ENCODE measurements around the gene GAD1. TPM values are rescaled to one million over a fixed set of nuclear protein-coding genes. Genes with fewer than 3 reads are reported as not detected.

GAD1 gene
- total and polyA plus RNA-seq, 4 experiments from 2014 or later = not detected

DNA sequence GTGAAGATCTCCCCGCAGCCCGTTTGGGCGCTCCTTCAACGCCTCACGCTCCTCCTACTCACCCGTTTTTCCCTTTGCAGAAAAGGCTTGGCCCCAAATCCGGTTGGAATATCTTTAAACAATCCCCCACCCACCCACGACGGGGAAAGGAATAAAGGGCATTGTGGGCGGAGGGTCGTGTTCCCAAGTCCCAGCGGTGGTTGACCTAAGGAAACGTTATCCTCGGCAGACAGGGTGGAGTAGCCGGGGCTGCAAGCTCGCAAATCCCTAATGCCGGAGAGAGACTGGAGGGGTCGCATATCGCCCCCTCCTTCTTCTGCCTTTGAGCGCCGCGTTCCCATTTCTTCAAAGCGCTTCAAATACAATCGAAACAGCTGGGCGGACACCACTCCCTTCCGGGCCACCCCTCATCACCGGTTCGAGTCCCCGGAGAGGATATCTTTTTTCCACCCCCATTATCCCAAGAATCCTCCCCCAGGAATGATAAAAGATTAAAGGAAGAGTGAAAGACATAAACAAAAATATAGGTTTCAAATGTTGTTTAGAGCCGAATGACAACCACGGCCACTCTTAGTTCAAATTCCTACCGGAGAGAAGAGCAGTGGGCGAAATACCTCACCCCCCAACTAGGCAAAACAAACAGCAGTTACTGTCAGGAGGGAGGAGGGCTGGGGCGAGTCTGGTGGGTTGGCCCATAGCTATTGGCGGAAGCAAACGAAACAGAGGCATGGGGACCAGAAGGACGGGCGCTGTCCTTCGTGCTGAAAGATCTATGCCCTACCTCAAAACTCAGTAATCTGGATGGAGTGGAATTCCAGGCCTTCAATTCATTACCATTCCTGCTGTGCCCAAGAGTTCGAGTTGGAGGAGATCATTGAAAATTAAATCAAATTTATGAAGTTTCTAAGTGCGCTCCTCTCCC, 2.8 kb upstream of the GAD1 start:
- peaks cover 51% of the 10 kb centered on the region for H3K27me3 ChIP-seq (ENCODE audit: insufficient read depth, low read length)
- ChIA-PET CTCF (ENCODE audit: partially characterized antibody) (interaction anchor here (0.7 to 6.0 kb wide), 24 partner anchors 8 to 489 kb away, joined by 3 to 144 read pairs (median 4); no protein-coding TSS in a partner anchor), POLR2A (ENCODE audit: partially characterized antibody) (interaction anchor here (1.5 kb wide), 1 partner anchor 405 kb away, joined by 3 read pairs; no protein-coding TSS in a partner anchor)
- Mint-ChIP-seq H3K27me3 (peaks cover 44 to 56% of the 10 kb centered on the region in 2 donors), H3K4me1 (peaks cover 22 to 54% (median 38%) of the 10 kb centered on the region in 4 donors), H3K9me3 (peaks cover 0 to 10% (median 0%) of the 10 kb centered on the region in 8 donors), H3K4me3 (peak overlapping the region in 7 of 8 donors; percentile 7 to 61 (median 19)), H3K36me3 (no peaks in the 10 kb centered on the region), H3K27ac (peak overlapping the region in 4 of 7 donors; percentile 42 to 87 (median 77))
- H3K4me3 ChIP-seq (ENCODE audit: low read length in 2 of 2) = no peak overlapping the region
- no peak overlapping the region for H3K27ac ChIP-seq (ENCODE audit: low read depth, low read length)
- intact Hi-C loops (cut with micrococcal nuclease) = loop anchor here (5.0 kb wide), 1 partner anchor 577 kb away; no protein-coding TSS in a partner anchor
- DNase-seq = no peak
- H3K36me3 ChIP-seq (ENCODE audit: insufficient read depth, low read length) = no peaks in the 10 kb centered on the region
- H3K9me3 ChIP-seq (ENCODE audit: control insufficient read depth in 1 of 2, low read length in 2 of 2) = no peaks in the 10 kb centered on the region
- H3K4me1 ChIP-seq (ENCODE audit: insufficient read depth, low read length) = peaks cover 36% of the 10 kb centered on the region

DNA sequence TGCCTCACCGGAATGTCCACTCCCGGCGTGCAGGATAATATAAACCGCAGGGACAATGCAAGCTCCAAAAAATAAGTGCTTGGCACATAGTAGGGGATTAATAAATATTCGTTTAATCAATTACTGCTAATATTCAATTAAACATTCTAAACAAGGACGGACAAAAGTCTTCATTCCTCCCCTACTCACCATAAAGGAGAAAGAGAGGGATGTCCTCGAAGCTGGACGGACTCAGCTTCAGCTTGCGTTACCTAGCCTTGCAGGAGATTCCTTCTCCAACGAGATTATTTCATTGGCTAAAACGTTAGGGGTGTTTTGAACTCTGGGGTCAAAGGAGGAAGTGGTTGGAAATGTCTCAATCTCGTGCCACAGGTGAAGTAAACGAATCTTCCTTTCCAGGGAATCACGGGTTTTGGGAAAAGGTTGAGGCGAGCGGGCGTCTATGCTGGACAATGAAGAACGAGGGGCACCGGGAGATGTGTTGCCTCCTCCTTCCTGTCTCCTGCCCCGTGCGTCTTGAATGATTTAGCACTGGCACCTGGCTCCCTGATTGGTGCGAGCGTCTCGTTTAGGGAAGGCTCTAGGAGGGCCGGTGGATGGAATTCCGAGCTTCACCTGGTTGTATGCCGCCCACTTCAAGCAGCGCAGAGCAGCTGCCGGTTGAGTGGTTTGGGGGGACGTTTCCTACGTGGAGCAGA, 2.0 kb upstream of the GAD1 start:
- intact Hi-C loops (cut with micrococcal nuclease) = loop anchor here (5.0 kb wide), 3 partner anchors 97 to 577 kb away; partner anchors contain the start of gene SP5
- Histone ChIP-seq H3K27ac (ENCODE audit: low read depth, low read length) (no peak overlapping the region), H3K4me3 (ENCODE audit: low read length in 2 of 2) (no peak overlapping the region), H3K27me3 (ENCODE audit: insufficient read depth, low read length) (peaks cover 59% of the 10 kb centered on the region), H3K9me3 (ENCODE audit: control insufficient read depth in 1 of 2, low read length in 2 of 2) (no peaks in the 10 kb centered on the region), H3K36me3 (ENCODE audit: insufficient read depth, low read length) (no peaks in the 10 kb centered on the region), H3K4me1 (ENCODE audit: insufficient read depth, low read length) (peaks cover 42% of the 10 kb centered on the region)
- ChIA-PET POLR2A (ENCODE audit: partially characterized antibody) (interaction anchor here (1.5 kb wide), 1 partner anchor 405 kb away, joined by 3 read pairs; no protein-coding TSS in a partner anchor), CTCF (ENCODE audit: partially characterized antibody) (interaction anchor here (0.7 to 6.0 kb wide), 12 partner anchors 12 to 490 kb away, joined by 3 to 144 read pairs (median 8); no protein-coding TSS in a partner anchor)
- Mint-ChIP-seq H3K36me3 (no peaks in the 10 kb centered on the region), H3K9me3 (peaks cover 0 to 14% (median 0%) of the 10 kb centered on the region in 8 donors), H3K4me1 (peaks cover 23 to 61% (median 43%) of the 10 kb centered on the region in 4 donors), H3K27me3 (peaks cover 49 to 64% of the 10 kb centered on the region in 2 donors), H3K4me3 (peak overlapping the region in 7 of 8 donors; percentile 22 to 80 (median 38)), H3K27ac (peak overlapping the region in 5 of 7 donors; percentile 8 to 87 (median 77))
- no peak for DNase-seq

DNA sequence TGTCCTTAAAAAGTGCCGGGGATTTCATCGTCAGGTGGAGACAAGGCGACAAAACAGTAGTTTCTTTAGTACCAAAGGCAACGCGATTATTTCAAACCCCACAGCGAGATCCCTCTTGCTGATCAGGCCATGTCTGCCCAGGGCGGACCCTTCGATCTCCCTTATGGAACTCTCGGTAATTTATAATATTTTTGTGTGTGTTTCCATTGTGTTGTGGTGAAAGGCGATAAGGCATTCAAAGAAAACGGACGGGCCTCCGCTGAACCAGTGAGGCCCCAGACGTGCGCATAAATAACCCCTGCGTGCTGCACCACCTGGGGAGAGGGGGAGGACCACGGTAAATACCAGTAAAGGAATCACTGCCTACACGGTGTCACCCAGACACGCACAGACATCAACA, 1.4 kb upstream of the GAD1 start:
- intact Hi-C loops (cut with micrococcal nuclease) = loop anchor here (5.0 kb wide), 2 partner anchors 98 to 163 kb away; partner anchors contain the start of gene SP5
- H3K4me3 Mint-ChIP-seq = peak overlapping the region; percentile 61 to 89 (median 76)
- peak overlapping the region in 3 of 7 donors; percentile 80 to 87 (median 86) for H3K27ac Mint-ChIP-seq
- H3K36me3 Mint-ChIP-seq = no peaks in the 10 kb centered on the region
- Histone ChIP-seq H3K9me3 (ENCODE audit: control insufficient read depth in 1 of 2, low read length in 2 of 2) (no peaks in the 10 kb centered on the region), H3K36me3 (ENCODE audit: insufficient read depth, low read length) (no peaks in the 10 kb centered on the region), H3K4me3 (ENCODE audit: low read length in 2 of 2) (peak overlapping the region in 1 of 2 donors; percentile 44), H3K27ac (ENCODE audit: low read depth, low read length) (no peak overlapping the region), H3K4me1 (ENCODE audit: insufficient read depth, low read length) (peaks cover 49% of the 10 kb centered on the region), H3K27me3 (ENCODE audit: insufficient read depth, low read length) (peaks cover 62% of the 10 kb centered on the region)
- ChIA-PET POLR2A (ENCODE audit: partially characterized antibody) (no interaction called here), CTCF (ENCODE audit: partially characterized antibody) (interaction anchor here (0.5 to 6.0 kb wide), 12 partner anchors 11 to 465 kb away, joined by 3 to 144 read pairs (median 4); no protein-coding TSS in a partner anchor)
- H3K9me3 Mint-ChIP-seq = peaks cover 0 to 14% (median 0%) of the 10 kb centered on the region in 8 donors
- peaks cover 23 to 65% (median 44%) of the 10 kb centered on the region in 4 donors for H3K4me1 Mint-ChIP-seq
- H3K27me3 Mint-ChIP-seq = peaks cover 49 to 63% of the 10 kb centered on the region in 2 donors
- DNase-seq = no peak

DNA sequence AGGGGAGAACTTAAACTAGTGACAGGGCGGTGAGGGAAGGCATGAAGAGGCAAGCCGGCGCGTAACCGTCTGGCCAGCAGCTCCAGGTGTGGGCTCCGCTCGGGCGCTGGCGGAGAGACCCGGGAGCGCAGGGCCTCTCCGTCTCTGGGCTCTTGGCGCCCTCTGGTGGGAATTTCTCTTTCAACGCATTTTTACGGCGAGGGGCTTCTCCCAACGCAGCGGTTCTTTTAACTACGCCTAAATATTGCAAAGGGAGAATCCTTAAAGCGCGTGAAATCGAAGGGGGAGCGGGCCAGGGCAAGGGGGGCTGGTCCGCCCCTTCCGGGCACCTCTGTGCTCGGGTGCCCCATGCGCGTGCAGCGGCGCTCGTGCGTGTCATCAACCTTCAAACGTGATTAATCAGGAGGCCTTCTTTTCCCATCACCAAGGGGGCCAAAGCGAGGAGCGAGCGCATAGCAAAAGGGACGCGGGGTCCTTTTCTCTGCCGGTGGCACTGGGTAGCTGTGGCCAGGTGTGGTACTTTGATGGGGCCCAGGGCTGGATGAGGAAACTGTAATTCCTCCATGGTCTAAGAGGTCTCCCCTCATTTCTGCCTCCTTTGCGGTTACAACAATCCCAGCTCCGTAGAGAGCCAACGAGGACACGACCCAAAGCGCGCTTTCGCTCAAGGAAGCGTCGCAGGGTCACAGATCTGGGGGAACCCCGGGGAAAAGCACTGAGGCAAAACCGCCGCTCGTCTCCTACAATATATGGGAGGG, 762 bp upstream of the GAD1 start:
- POLR2A ChIA-PET (ENCODE audit: partially characterized antibody) = no interaction called here
- peaks cover 29 to 71% (median 50%) of the 10 kb centered on the region in 4 donors for H3K4me1 Mint-ChIP-seq
- H3K9me3 ChIP-seq (ENCODE audit: control insufficient read depth in 1 of 2, low read length in 2 of 2) = no peaks in the 10 kb centered on the region

DNA sequence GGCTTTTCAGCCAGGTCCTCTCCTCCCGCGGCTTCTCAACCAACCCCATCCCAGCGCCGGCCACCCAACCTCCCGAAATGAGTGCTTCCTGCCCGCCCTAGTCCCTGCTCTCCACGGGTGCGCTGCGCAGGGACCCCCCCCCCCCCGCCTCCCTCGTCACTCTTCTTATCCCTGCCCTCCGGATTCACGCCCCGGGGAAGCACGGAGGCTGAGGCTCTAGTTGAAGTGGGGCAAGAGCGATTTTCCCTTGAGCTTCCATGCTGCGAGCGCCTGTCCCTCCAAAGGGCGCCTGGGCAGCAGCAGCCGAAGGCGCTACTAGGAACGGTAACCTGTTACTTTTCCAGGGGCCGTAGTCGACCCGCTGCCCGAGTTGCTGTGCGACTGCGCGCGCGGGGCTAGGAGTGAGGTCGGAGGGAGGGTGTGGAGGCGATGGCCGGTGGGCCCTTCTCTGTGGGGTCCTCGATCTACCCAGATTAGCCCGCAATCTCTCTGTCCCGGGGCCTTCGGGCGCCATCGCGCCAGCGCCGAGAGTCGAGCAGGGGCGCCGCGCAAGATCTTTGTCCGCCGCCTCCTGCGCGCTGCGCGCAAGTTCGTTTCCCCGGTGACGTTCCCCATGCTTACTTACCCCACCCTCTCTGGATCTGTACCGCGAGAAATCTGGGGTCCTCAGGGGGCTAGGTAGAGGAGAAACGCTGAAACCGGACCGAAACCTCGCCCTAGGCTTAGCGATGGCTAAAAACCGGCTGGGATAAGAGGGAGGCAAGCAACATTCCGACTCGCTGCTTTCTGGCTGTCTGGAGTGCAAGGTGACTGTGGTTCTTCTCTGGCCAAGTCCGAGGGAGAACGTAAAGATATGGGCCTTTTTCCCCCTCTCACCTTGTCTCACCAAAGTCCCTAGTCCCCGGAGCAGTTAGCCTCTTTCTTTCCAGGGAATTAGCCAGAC, 677 bp downstream of the GAD1 start:
- ChIA-PET POLR2A (ENCODE audit: partially characterized antibody) (no interaction called here), CTCF (ENCODE audit: partially characterized antibody) (interaction anchor here (1.0 to 6.0 kb wide), 9 partner anchors 9 to 454 kb away, joined by 3 to 144 read pairs (median 5); partner anchors contain the start of genes ERICH2 and GORASP2)
- H3K4me3 ChIP-seq (ENCODE audit: low read length in 2 of 2) = peak overlapping the region; percentile 9 to 44
- H3K27me3 ChIP-seq (ENCODE audit: insufficient read depth, low read length) = peaks cover 78% of the 10 kb centered on the region
- H3K9me3 Mint-ChIP-seq = peaks cover 0 to 16% (median under 1%) of the 10 kb centered on the region in 8 donors
- H3K9me3 ChIP-seq (ENCODE audit: control insufficient read depth in 1 of 2, low read length in 2 of 2) = no peaks in the 10 kb centered on the region
- H3K36me3 Mint-ChIP-seq = peaks cover 0 to 5% of the 10 kb centered on the region in 2 donors
- H3K27me3 Mint-ChIP-seq = peaks cover 62 to 80% of the 10 kb centered on the region in 2 donors
- peak overlapping the region in 1 of 7 donors; percentile 86 for H3K27ac Mint-ChIP-seq
- H3K36me3 ChIP-seq (ENCODE audit: insufficient read depth, low read length) = no peaks in the 10 kb centered on the region
- no peak for DNase-seq
- H3K4me3 Mint-ChIP-seq = peak overlapping the region; percentile 61 to 89 (median 74)
- peaks cover 38 to 86% (median 61%) of the 10 kb centered on the region in 4 donors for H3K4me1 Mint-ChIP-seq
- H3K27ac ChIP-seq (ENCODE audit: low read depth, low read length) = no peak overlapping the region
- intact Hi-C loops (cut with micrococcal nuclease) = loop anchor here (2.0 to 5.0 kb wide), 3 partner anchors 47 to 165 kb away; partner anchors contain the start of genes ERICH2 and SP5
- H3K4me1 ChIP-seq (ENCODE audit: insufficient read depth, low read length) = peaks cover 69% of the 10 kb centered on the region

More for the DNA sequence above, 762 bp upstream of the GAD1 start:
- Histone ChIP-seq H3K36me3 (ENCODE audit: insufficient read depth, low read length) (no peaks in the 10 kb centered on the region), H3K27ac (ENCODE audit: low read depth, low read length) (no peak overlapping the region), H3K4me3 (ENCODE audit: low read length in 2 of 2) (peak overlapping the region; percentile 39 to 44), H3K27me3 (ENCODE audit: insufficient read depth, low read length) (peaks cover 64% of the 10 kb centered on the region), H3K4me1 (ENCODE audit: insufficient read depth, low read length) (peaks cover 55% of the 10 kb centered on the region)
- peak overlapping the region; percentile 61 to 89 (median 76) for H3K4me3 Mint-ChIP-seq
- peak in 4 of 5 donors; percentile 55 to 67 (median 64) for DNase-seq
- peaks cover 0 to 3% of the 10 kb centered on the region in 2 donors for H3K36me3 Mint-ChIP-seq
- CTCF ChIA-PET (ENCODE audit: partially characterized antibody) = interaction anchor here (0.5 to 6.0 kb wide), 19 partner anchors 8 to 492 kb away, joined by 3 to 144 read pairs (median 4); partner anchors contain the start of genes ERICH2 and GORASP2
- peaks cover 0 to 16% (median 0%) of the 10 kb centered on the region in 8 donors for H3K9me3 Mint-ChIP-seq
- intact Hi-C loops (cut with micrococcal nuclease) = loop anchor here (2.0 to 5.0 kb wide), 3 partner anchors 45 to 164 kb away; partner anchors contain the start of genes ERICH2 and SP5
- peak overlapping the region in 3 of 7 donors; percentile 80 to 87 (median 86) for H3K27ac Mint-ChIP-seq
- peaks cover 56 to 69% of the 10 kb centered on the region in 2 donors for H3K27me3 Mint-ChIP-seq

All from CD4-positive, alpha-beta memory T cell (primary cell).